AG09309 (cell line): ENCODE data around the gene SEMA3F.

Experiments
- DNase-seq: peaks from one replicate; pipeline ENCODE4 v3.0.0-alpha.2; 2010; ENCODE audit warnings: low read depth
- H3K4me3 ChIP-seq: 2 replicates; pipeline ENCODE4 v1.5.1; 2011; ENCODE audit warnings: mild to moderate bottlenecking, low read depth, low read length, moderate library complexity; ENCODE audit not compliant: control insufficient read depth
- TF ChIP-seq, protein P1 (sequence below): IDR thresholded peaks from 2 replicates; pipeline ENCODE4 v1.5.1; 2011; ENCODE audit warnings: mild to moderate bottlenecking, low read depth, low read length, inconsistent platforms; ENCODE audit not compliant: insufficient read depth, control insufficient read depth; ENCODE audit errors: missing control alignments

Gene SEMA3F

DNA sequence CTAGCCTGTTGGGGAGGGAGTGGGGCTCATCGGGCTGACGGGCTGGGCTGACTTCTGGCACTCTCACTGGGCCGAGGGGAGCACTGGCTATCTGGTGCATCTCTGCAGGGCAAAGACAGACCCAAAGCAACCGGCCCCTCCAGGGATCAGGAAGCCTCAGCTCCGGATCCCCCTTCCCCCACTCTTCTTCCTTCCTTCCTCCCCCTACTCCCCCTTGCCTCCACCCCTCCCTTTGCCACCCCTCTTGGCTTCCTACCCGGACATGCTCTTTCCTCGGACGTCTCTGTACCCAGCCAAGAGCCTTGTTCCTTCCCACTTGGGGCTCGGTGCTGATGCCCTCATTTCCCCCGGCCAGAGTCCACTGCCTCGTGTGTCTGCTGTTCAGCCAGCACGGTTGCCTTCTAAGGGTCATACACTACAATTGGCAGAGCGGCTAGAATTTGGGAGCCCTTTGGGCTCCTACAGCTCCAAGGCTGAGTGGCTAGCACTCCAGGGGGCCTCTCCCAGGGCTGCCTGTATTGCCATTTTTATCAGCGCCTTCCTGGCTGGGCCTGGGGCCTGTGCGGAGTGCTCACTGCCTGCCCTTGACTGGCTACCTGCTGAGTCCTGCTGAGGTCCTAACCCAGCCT is 10.9 kb downstream of the SEMA3F start:
- no peak for DNase-seq
- TF ChIP-seq, protein P1, sequence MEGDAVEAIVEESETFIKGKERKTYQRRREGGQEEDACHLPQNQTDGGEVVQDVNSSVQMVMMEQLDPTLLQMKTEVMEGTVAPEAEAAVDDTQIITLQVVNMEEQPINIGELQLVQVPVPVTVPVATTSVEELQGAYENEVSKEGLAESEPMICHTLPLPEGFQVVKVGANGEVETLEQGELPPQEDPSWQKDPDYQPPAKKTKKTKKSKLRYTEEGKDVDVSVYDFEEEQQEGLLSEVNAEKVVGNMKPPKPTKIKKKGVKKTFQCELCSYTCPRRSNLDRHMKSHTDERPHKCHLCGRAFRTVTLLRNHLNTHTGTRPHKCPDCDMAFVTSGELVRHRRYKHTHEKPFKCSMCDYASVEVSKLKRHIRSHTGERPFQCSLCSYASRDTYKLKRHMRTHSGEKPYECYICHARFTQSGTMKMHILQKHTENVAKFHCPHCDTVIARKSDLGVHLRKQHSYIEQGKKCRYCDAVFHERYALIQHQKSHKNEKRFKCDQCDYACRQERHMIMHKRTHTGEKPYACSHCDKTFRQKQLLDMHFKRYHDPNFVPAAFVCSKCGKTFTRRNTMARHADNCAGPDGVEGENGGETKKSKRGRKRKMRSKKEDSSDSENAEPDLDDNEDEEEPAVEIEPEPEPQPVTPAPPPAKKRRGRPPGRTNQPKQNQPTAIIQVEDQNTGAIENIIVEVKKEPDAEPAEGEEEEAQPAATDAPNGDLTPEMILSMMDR: no peak

DNA sequence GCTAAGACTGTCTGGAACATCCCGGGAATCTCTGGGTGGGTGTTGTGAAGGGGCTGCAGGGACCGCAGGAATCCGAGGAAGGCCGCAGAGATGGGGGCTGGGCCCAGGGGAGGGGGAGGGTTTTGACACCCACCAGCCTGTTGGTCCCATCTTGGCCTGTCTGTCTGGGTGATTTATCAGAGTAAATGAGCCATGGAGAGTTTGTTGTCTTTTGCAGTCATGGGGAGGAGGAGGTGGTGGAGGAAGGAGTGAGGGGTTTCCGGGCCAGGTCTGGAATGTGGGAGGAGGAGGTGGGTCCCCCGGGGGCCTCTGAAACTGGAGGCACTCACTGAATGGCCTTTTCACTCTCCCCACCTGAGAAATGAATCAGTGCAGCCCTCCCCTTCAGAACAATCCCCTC is 11.5 kb downstream of the SEMA3F start:
- no peak overlapping the region for H3K4me3 ChIP-seq

More for the DNA sequence above, 10.9 kb downstream of the SEMA3F start:
- H3K4me3 ChIP-seq: no peak overlapping the region

DNA sequence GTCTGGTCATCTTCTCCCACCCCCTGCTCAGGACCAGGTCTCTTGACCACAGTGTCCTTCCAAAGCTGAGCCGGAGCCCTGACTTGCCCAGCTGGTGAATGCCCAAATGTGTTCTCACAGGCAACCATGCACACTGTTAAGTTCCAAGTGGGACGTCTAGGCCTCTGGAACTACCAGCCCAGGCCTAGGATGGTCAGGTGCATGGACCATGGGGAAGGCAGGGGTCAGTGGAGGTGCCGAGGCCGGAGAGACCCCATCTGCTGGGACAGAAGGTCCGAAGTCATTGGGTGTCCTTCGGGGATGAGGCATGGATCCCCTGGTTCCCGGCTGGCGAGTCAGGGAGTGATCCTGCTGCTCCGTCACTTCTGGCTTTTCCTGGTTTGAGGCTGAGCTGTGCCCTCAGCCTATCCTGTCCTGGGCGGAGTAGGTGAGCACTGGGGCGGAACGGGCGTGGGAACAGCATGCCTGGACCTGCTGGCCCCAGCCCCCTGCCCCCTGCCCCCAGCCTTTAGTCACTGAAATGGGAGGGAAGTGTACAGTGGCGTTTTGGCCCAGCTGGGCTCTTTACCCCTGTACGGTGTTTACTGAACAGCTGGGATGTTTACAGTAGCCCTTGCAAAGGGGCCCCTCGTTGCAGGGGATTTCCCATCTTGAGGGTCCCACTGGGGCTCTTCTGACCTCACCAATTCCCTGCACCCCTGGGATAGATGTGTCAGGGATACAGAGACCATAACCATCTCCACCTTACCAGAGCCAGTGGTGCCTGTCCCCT is 12.1 kb downstream of the SEMA3F start:
- H3K4me3 ChIP-seq: no peak overlapping the region
- DNase-seq: no peak
- TF ChIP-seq, protein P1: no peak

More for the DNA sequence above, 11.5 kb downstream of the SEMA3F start:
- TF ChIP-seq, protein P1: no peak
- DNase-seq: no peak

DNA sequence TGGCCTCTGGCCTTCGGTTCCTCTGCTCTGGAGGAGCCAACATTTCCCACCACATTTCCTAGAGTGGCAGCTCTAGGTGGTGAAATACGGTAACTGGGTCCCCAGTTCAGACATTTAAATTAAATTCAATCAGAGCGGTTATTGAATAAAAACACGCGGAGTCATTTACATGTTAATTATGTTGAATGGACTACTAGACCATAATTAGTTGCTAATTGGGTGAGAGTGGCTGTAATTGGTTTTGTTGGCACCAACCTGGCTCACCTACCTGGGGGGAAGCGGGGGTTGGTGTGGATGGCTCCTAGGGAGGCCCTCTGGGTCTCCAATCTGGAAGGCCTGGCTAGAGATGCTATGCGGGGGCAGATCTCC is 12.7 kb downstream of the SEMA3F start:
- H3K4me3 ChIP-seq: no peak overlapping the region
- DNase-seq: no peak
- TF ChIP-seq, protein P1: no peak

DNA sequence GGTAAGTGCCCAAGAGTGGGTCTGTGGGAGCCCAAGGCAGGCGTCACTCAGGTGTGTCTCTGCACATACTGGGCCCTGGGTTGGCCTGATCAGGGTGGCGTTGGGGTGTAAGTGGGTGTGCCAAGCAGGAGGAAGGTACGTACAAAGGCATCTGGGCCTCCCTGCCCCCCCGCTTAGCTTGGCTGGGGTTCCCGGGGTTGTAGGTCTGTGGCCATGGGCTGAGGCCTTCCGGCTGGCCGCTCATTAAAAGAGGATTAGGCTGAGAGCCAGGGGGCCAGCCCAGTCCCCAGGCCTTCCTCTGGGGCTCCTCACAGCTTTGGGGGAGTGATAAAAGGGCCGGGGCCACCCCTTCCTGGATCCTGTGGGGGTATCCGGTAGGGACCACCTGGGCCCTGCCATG is 13.3 kb downstream of the SEMA3F start:
- TF ChIP-seq, protein P1: no peak
- DNase-seq: no peak
- H3K4me3 ChIP-seq: no peak overlapping the region

DNA sequence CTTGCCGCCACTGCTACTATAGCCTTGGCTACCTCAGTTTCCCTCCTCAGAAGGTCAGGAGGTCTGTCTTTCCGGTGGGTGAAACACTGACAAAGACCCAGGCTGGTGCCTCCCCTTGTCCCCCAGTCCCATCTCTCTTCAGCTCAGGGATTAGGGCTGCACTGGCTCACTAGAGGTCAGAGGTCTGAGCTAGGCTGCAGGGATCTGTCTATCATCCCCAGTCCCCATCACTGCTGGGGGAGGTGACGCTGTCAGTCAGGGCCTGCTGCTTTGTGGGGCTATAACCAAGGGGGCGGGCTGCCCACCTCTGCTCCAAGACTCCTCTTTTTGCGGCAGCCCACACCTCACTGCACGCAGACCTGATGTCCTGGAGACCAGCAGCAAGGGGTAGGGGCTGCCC is 13.7 kb downstream of the SEMA3F start:
- no peak overlapping the region for H3K4me3 ChIP-seq
- no peak for DNase-seq
- TF ChIP-seq, protein P1: no peak
